OCI-LY3 (cell line): ENCODE results near the gene POLQ.

ENCODE experiments used
- CTCF ChIP-seq: fragments of 200-600, 300-600 bp; sonication (generic); IDR thresholded peaks from 2 replicates; pipeline ENCODE4 v1.5.1; 2014; ENCODE audit warnings: antibody characterized with exemption, low read length, low read depth
- EZH2phosphoT487 ChIP-seq: fragments of 200-600 bp; shearing (Covaris generic); IDR thresholded peaks from 2 replicates; pipeline ENCODE4 v1.6.1; 2018; ENCODE audit warnings: antibody characterized with exemption, mixed run types, low read depth

- TF ChIP-seq CTCF (no peak), EZH2phosphoT487 (no peak)
Measured at GRCh38 chr3:121545574-121546455, at the start of gene POLQ.
